ENCODE measurements around the gene ELOF1.

ELOF1 gene

DNA sequence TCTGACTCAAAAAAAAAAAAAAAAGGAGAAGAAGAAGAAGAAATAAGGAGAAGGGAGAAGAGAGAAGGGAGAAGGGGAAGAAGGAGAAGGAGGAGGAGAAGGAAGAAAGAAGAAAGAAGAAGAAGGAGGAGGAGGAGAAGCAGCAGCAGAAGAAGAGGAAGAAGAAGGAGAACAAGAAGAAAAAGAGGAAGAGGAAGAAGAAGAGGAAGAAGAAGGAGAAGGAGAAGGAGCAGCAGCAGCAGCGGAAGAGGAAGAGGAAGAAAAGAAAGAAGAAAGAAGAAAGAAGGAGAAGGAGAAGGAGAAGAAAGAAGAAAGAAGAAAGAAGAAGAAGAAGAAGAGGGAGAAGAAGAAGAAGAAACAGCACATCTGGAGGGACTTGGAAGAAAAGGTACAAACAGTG lies 24.5 kb downstream of the ELOF1 start:
- DNase-seq: no peak

DNA sequence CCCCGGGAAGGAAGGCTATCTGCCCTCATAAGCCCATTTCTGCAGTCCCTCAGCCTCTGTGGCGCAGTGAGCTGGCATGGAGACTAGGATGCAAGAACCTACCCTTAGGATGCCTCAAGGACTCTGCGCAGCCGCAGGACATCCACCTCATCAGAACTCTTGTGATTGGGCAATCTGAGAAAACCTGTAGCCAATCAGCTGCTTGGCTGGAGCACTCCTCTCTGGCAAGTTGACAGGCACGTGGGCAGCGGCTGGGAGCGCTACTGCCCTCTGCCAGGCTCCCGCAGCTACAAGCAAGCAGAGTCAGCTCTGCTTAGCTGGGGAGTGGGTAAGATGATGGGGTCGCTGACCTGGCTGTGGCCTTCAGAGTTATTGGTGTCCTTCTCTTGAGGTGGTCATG lies 28.6 kb downstream of the ELOF1 start:
- peak; percentile 77 for DNase-seq

DNA sequence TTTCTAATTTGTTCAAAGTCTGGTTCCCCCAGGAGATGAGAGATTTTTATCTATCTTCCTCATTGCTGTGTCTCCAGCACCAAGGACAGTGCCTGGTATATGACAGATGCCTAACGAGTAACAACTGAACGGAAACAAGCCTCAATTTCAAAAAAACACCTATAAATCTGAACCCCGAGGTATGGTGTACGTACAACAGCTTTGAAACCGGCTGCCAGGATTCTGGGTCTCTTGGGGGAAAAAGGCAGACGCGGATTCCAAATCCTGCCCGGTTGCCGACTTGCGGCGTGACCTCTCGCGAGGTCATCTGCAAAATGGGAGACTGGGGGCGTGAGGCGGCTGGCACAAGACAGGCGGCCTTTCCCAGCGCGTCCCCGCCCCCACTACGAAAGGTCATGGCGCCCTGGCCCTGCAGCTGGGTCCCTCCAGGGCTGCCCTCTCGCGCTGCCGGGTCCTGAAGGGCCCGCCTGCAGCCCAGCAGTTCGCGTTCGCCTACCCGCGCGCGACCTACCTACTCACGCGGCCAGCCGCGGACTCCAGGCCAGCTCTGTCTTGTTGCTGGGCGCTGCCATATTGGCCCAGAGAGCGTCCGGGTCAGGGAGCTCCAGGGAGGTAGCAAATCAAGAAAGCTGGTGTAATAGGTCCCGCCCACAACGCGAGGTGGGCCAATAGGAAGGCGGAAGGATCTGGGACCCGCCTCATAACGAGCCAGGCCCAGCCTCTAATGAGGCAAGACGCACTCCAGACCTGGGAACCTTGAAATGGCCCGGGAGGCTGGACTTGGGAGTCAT lies 30.3 kb downstream of the ELOF1 start, which contains the start of gene ECSIT:
TSS of gene ECSIT (minus strand) at position 584 of the 791 bp plus-strand sequence. CDS start 9,964 bp downstream, outside the sequence.
- peak; percentile 99 for DNase-seq

DNA sequence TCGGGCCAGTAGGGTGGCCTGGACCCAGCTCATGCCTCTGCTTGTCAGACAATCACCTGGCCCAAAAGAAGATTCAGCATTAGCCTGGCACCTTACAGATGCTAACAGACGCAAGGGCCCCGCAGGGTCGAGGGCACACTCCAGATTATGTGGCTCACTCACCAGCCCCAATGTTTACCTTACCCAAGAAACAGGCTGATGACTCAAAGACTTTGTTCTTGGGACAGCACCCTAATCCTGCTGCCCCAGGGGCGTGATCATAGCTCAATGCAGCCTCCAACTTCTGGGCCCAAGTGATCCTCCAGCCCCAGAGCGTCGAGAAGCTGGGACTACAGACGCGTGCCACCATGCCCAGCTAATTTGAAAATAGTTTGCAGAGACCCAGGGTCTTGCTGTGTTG lies 39.9 kb downstream of the ELOF1 start:
- no peak for DNase-seq

DNA sequence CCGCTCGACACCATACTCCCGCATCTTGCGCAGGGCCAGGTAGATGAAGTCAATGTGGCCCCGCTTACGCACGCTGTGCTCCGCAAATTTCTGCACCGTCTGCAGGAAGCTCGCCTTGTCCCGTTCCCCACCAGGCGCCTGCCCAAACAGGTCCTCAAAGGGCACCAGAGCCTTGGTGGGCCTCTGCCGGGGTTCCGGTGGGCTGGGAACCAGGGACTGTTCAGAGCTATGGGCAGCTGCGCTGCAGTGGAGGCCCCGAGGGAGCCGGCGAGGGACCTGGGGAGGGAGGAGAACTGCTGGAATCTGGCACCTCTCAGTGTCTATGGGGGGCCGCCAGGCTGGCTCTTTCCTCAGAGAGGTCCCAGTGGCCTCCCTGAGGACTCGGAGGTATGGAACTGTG lies 45.1 kb downstream of the ELOF1 start:
- DNase-seq: no peak

DNA sequence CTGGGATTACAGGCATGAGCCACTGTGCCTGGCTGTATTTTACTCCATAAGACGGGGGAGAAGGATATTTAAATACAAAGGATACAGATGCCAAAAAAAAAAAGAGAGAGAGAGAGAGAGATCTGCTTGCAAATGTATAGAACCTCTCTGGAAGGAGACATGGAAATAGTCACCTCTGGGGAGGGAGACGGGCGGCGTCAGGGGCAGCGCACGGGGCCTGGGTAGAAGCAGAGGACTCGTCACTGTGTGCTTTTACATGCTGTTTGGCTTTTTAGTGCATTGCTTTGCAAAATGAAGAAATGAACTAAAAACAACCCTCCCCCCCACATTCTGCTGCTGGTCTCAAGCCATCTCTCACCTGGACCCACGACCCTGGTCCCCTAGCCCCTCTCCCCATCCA lies 48.6 kb downstream of the ELOF1 start:
- DNase-seq: no peak

DNA sequence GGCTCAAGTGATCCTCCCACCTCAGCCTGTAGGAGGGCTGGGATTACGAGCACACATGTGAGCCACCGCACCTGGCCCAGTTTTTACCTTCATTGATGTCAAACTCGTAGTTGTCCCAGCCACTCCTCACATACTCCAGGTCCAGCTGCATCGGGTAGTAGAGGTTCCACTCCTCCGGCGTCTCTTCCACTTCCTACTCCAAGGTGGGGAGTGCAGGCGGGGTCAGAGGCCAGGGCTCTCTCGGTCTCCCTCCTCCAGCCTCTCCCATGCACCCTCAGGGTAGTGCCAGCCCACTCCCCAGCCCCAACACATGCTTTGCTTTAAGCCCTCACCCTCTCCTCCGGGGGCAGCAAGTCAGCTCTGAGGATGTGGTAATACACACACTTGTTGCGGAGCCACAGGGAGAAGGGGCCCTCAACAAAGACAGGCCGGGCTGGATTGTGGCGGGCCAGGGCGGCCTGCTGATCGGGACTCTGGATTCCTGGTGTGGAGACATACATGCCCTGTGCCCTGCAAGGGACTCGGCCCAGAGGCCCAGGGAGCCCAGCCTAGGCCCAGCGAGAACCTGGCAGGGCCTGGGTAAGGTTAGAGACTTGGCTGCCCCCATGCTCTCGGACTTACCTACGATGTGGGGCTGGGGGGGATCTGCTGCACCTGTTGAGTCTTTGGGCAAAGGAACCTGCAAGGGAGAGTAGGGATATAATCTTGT lies 51.5 kb downstream of the ELOF1 start:
- no peak for DNase-seq

DNA sequence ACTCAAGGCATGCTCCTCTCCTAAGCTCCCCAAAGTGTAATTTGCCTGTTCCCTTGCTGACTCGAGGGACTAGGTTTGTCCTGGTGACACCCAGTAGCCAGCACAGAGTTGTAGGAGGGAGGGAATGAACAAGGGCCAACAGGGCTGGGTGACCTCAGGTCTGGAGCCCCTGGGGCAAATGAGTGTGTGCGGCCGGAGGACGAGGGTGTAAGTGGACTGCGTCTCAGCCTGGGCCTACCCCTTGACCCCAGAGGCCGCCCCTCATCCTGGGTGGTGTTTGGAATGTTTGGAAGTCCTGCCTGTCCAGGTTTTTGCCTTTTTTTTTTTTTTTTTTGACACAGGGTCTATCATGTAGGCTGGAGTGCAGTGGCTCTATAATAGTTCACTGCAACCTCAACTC lies 52.1 kb downstream of the ELOF1 start:
- DNase-seq: no peak

DNA sequence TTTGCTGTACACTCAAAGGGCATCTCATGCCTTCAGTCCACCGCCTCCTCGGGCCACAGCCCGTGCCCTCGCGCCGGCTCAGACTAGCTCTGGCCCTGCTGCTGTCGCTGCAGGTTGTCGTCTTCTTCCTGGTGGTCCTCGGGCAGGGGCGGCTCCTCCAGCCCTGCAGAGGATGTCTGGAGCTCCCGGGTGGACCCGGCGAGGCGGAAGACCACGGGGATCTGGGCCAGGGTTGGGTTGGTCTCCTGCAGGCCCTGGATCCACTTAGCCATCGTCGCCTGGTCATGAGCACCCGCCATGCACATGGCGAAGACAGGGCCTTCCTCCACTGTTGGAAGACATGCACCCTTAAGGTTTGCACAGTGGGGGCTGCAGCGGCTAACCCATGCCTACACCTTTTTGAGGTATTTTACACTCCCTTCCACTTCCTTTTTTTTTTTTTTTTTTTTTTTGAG lies 52.9 kb downstream of the ELOF1 start:
- DNase-seq: no peak

DNA sequence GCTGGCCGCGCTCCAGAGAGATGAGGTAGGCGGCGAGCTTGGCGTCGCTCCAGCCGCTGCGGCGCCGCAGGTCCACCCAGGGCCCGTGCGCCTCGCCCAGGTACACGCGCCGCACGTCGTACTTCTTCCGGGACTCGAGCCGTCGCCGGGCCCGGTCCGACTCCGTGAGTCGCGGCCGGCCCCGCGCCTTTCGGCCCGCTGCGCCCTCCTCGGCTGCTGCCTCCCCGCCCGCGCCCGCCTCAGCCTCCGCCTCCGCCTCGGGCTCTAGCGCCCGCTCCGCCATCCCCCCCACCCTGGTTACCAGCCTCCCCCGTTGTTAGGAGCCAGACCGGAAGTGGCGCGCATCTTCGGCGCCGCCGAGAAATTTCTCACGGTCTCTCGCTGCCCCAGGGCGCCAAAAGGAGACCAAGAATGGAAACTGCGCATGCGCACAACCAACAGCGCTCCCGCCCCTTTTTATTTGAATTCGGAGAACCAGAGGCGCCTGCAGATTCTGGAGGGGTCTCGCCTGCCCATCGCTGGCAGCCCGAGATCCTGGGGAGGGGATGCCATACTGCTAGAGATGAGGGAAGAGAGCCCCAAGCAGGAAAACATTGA lies 53.4 kb downstream of the ELOF1 start, which contains the start of gene ZNF653:
TSS of gene ZNF653 (minus strand) at position 336 of the 597 bp plus-strand sequence. CDS start at position 283, 53 bp downstream.
- DNase-seq: peak; percentile 95

DNA sequence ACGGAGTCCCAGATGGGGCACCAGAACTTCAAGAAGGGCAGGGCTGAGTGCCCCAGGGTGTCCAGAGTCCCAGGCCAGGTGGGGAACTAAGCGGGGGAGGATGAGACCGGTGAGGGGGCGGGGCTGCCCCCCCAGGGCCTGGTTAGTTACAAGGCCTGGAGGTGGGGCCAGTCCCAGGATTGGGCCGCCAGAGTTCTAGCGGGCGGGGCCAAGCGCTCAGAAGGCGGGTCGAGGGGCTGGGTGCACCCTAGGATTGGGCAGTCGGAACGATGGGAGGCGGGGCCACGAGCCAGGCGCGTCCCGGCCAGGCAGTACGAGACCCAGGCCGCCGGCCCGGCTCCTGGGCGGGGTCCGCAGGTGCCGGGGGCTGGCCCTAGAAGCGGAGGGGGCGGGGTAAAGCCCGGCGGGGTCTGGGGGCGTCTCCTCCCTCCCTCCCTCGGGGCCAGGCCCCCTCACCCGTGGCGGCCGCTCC lies 54.0 kb downstream of the ELOF1 start:
- DNase-seq: peak; percentile 93

DNA sequence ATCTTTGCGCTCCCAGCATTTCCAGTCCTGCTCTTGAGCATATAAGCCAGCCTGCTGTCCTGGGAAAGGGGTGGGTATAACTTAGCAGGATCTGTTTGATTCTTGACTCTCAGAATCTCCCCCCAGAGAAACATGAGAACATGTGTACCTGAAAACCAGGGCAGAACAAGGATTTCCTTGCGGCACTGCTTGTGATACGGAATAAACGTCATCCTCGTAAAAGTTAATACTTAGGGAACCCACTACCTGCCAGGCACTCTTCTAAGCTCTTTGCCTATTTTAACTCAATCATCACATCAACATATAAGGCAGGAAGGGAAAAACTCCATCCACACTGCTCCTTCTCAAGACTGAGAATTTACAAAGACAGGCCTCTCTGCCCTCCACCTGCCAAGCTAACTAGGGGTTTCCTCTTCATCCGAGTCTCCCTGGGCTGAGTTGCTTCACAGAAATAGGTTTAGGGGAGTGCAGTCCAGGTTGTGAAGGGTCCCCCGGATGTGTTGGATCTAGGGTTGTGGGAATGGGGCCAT lies 54.5 kb downstream of the ELOF1 start:
- no peak for DNase-seq
